GM12892 (cell line): ENCODE results near the gene C1orf56.

Experiments
- POLR2A ChIP-seq: IDR thresholded peaks from 2 replicates; pipeline ENCODE4 v1.6.1; 2011; ENCODE audit warnings: low read depth, low read length, control low read depth
- POLR2AphosphoS5 ChIP-seq: IDR thresholded peaks from 2 replicates; pipeline ENCODE4 v1.6.1; 2011; ENCODE audit warnings: low read depth, low read length, control low read depth

DNA sequence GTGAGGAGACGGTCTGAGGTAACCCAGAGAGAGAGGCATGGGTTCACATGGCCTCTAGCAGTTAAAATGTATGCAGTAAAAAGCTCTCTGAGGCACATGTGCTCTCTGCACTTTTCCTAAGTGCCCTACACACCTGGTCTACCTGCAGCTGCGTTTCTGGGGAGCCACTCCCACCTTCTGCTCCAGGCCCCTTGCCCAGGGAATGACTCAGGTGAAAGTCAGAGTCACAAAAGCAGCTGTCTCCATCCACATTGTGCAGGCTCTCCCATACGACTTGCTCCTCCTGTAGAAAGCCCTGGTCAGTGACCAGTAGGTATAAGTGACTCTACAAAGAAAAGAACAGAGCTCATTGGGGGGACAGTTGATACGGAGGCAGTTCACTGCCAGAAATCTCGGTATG, 49.6 kb upstream of the C1orf56 start:
- no peak for TF ChIP-seq POLR2AphosphoS5
- TF ChIP-seq POLR2A, result no peak
